HG03469 (cell line): Measurements from ENCODE around the gene SERP1.

ENCODE experiments used
- ATAC-seq: cut with Tn5 transposase; IDR thresholded peaks from one replicate; pipeline ENCODE4 v1.9.1; 2021; ENCODE audit warnings: mild to moderate bottlenecking, moderate library complexity, moderate number of reproducible peaks; ENCODE audit not compliant: unreplicated experiment

SERP1 gene

GRCh38 chr3:150494411-150494977 lies 51.8 kb downstream of the SERP1 start:
- ATAC-seq, result no peak
